ENCODE measurements around the gene PSMD12. TPM values are rescaled to one million over a fixed set of nuclear protein-coding genes. Genes with fewer than 3 reads are reported as not detected.

PSMD12 gene
- total RNA-seq, 1 donor from 2014 or later, result 48.6 TPM

- H3K9me3 Mint-ChIP-seq (ENCODE audit: low read depth), result peaks cover 7% of the 10 kb centered on the region
- H3K27me3 Mint-ChIP-seq, result no peaks in the 10 kb centered on the region
- peak overlapping the region; percentile 67 for H3K4me3 Mint-ChIP-seq (ENCODE audit: low read depth)
- H3K36me3 Mint-ChIP-seq (ENCODE audit: insufficient read depth), result peaks cover 9% of the 10 kb centered on the region
- H3K4me1 Mint-ChIP-seq (ENCODE audit: low read depth), result peaks cover 17% of the 10 kb centered on the region
- no peak overlapping the region for H3K27ac Mint-ChIP-seq
- no peak for DNase-seq (ENCODE audit: low spot score, unreplicated experiment)
- TF ChIP-seq CTCF (IDR thresholded peaks at IDR 0.05; ENCODE audit: unreplicated experiment), result no peak
These were observed 8.7 kb upstream of the PSMD12 start for GRCh38 chr17:67375054-67375427.

GRCh38 chr17:67374329-67375053 lies 8.1 kb upstream of the PSMD12 start:
- H3K36me3 Mint-ChIP-seq (ENCODE audit: insufficient read depth), result peaks cover 4% of the 10 kb centered on the region
- H3K9me3 Mint-ChIP-seq (ENCODE audit: low read depth), result peaks cover 3% of the 10 kb centered on the region
- H3K27ac Mint-ChIP-seq, result peak overlapping the region; percentile 23

DNA sequence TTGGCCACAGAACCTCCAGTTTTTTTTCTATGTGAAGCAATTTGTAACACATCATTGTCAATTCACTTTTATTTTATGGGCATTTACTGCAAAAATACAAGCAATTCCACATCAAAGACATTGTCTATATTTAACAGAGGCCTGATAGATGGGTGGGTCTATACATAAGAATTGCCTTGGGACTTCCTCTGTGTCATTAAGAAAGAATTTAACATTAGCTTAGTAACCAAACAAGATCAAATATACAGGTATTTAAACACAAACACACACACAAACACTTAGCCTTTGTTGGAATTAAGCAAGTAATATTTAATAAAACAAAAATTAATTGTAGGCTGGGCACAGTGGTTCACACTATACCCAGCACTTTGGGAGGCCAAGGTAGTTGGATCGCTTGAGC lies 6.4 kb upstream of the PSMD12 start:
- Mint-ChIP-seq H3K36me3 (ENCODE audit: insufficient read depth) (no peaks in the 10 kb centered on the region), H3K4me3 (ENCODE audit: low read depth) (no peak overlapping the region), H3K27ac (no peak overlapping the region), H3K4me1 (ENCODE audit: low read depth) (peaks cover 14% of the 10 kb centered on the region), H3K9me3 (ENCODE audit: low read depth) (no peaks in the 10 kb centered on the region), H3K27me3 (no peaks in the 10 kb centered on the region)
- no peak for DNase-seq (ENCODE audit: low spot score, unreplicated experiment)
- no peak for TF ChIP-seq CTCF (IDR thresholded peaks at IDR 0.05; ENCODE audit: unreplicated experiment)

More at GRCh38 chr17:67374329-67375053, 8.1 kb upstream of the PSMD12 start:
- TF ChIP-seq CTCF (IDR thresholded peaks at IDR 0.05; ENCODE audit: unreplicated experiment), result peak; percentile 82
- H3K27me3 Mint-ChIP-seq, result no peaks in the 10 kb centered on the region
- H3K4me3 Mint-ChIP-seq (ENCODE audit: low read depth), result peak overlapping the region; percentile 67
- H3K4me1 Mint-ChIP-seq (ENCODE audit: low read depth), result peaks cover 17% of the 10 kb centered on the region
- DNase-seq (ENCODE audit: low spot score, unreplicated experiment), result peak; percentile 70

GRCh38 chr17:67369676-67370075 lies 3.3 kb upstream of the PSMD12 start:
- H3K27me3 Mint-ChIP-seq, result no peaks in the 10 kb centered on the region
- H3K27ac Mint-ChIP-seq, result no peak overlapping the region
- H3K36me3 Mint-ChIP-seq (ENCODE audit: insufficient read depth), result peaks cover 1% of the 10 kb centered on the region
- no peak for TF ChIP-seq CTCF (IDR thresholded peaks at IDR 0.05; ENCODE audit: unreplicated experiment)
- no peak overlapping the region for H3K4me3 Mint-ChIP-seq (ENCODE audit: low read depth)
- H3K4me1 Mint-ChIP-seq (ENCODE audit: low read depth), result peaks cover 16% of the 10 kb centered on the region
- DNase-seq (ENCODE audit: low spot score, unreplicated experiment), result no peak
- no peaks in the 10 kb centered on the region for H3K9me3 Mint-ChIP-seq (ENCODE audit: low read depth)

- peaks cover 12% of the 10 kb centered on the region for H3K36me3 Mint-ChIP-seq (ENCODE audit: insufficient read depth)
- no peak for TF ChIP-seq CTCF (IDR thresholded peaks at IDR 0.05; ENCODE audit: unreplicated experiment)
These were observed 612 bp downstream of the PSMD12 start for GRCh38 chr17:67365738-67366192.

More at GRCh38 chr17:67365738-67366192, 612 bp downstream of the PSMD12 start:
- Mint-ChIP-seq H3K27ac (peak overlapping the region; percentile 93), H3K4me3 (ENCODE audit: low read depth) (peak overlapping the region; percentile 87), H3K9me3 (ENCODE audit: low read depth) (no peaks in the 10 kb centered on the region), H3K27me3 (no peaks in the 10 kb centered on the region), H3K4me1 (ENCODE audit: low read depth) (peaks cover 19% of the 10 kb centered on the region)
- DNase-seq (ENCODE audit: low spot score, unreplicated experiment), result no peak
